OCI-LY1 (cell line): ENCODE measurements around the gene ZRSR2.

Experiments used
- H2AFZ ChIP-seq: fragments of 200-600 bp; sonication (generic), shearing (Covaris generic); 2 replicates; pipeline ENCODE4 v1.6.0; 2014; ENCODE audit warnings: antibody characterized with exemption, mild to moderate bottlenecking, low read length
- H3F3A ChIP-seq: fragments of 200-600 bp; sonication (generic), shearing (Covaris generic); 2 replicates; pipeline ENCODE4 v1.6.0; 2014; ENCODE audit warnings: mild to moderate bottlenecking, antibody characterized with exemption, low read length, moderate library complexity; ENCODE audit not compliant: insufficient read depth
- H3K27ac ChIP-seq: fragments of 200-600 bp; sonication (generic); 2 replicates; pipeline ENCODE4 v1.5.1; 2014; ENCODE audit warnings: low read length, mixed run types, mild to moderate bottlenecking, low read depth; ENCODE audit not compliant: poor library complexity, severe bottlenecking
- H3K27me3 ChIP-seq: fragments of 200-600 bp; sonication (generic); 2 replicates; pipeline ENCODE4 v1.6.0; 2014; ENCODE audit warnings: antibody characterized with exemption, mild to moderate bottlenecking, low read length, moderate library complexity; ENCODE audit not compliant: insufficient read depth
- H3K36me3 ChIP-seq: fragments of 200-600 bp; sonication (generic); 2 replicates; pipeline ENCODE4 v1.6.1; 2014; ENCODE audit warnings: mild to moderate bottlenecking, antibody characterized with exemption, low read length, moderate library complexity, mixed read lengths; ENCODE audit not compliant: insufficient read depth
- H3K4me1 ChIP-seq: fragments of 200-600 bp; sonication (generic); 2 replicates; pipeline ENCODE4 v1.5.1; 2014; ENCODE audit warnings: mild to moderate bottlenecking, low read length, moderate library complexity; ENCODE audit not compliant: insufficient read depth, severe bottlenecking
- H3K4me2 ChIP-seq: fragments of 200-600 bp; sonication (generic), shearing (Covaris generic); 2 replicates; pipeline ENCODE4 v1.6.1; 2014; ENCODE audit warnings: low read length
- H3K4me3 ChIP-seq: fragments of 200-600 bp; sonication (generic); 2 replicates; pipeline ENCODE4 v1.5.1; 2014; ENCODE audit warnings: low read length, low read depth, mild to moderate bottlenecking, mixed read lengths; ENCODE audit not compliant: poor library complexity, severe bottlenecking
- H3K79me2 ChIP-seq: fragments of 200-600 bp; shearing (Covaris generic); 2 replicates; pipeline ENCODE4 v1.6.1; 2016; ENCODE audit warnings: mixed run types, low read length, mixed read lengths; ENCODE audit not compliant: insufficient read depth
- H3K9ac ChIP-seq: fragments of 200-600 bp; sonication (generic), shearing (Covaris generic); 2 replicates; pipeline ENCODE4 v1.6.1; 2014; ENCODE audit warnings: mild to moderate bottlenecking, low read length, mixed read lengths
- H3K9me2 ChIP-seq: fragments of 200-600 bp; sonication (generic), shearing (Covaris generic); 2 replicates; pipeline ENCODE4 v1.6.1; 2014; ENCODE audit warnings: low read depth, mild to moderate bottlenecking, low read length, mixed read lengths
- H3K9me3 ChIP-seq: fragments of 200-600 bp; shearing (Covaris generic); 2 replicates; pipeline ENCODE4 v1.6.1; 2014; ENCODE audit warnings: low read length, mixed read lengths
- H4K20me1 ChIP-seq: fragments of 200-600 bp; sonication (generic), shearing (Covaris generic); 2 replicates; pipeline ENCODE4 v1.6.0; 2016; ENCODE audit warnings: mild to moderate bottlenecking, low read length; ENCODE audit not compliant: insufficient read depth
- CTCF ChIP-seq: fragments of 200-600 bp; sonication (generic), shearing (Covaris generic); IDR thresholded peaks from 2 replicates; pipeline ENCODE4 v1.5.1; 2017; ENCODE audit warnings: mild to moderate bottlenecking, antibody characterized with exemption, low read length, moderate library complexity, mixed read lengths
- EZH2 ChIP-seq: fragments of 200-600 bp; sonication (generic), shearing (Covaris generic); IDR thresholded peaks from 2 replicates; pipeline ENCODE4 v1.8.0; 2017; ENCODE audit warnings: borderline replicate concordance, mixed run types, mild to moderate bottlenecking, antibody characterized with exemption, low read length, moderate library complexity, mixed read lengths

Gene ZRSR2

DNA sequence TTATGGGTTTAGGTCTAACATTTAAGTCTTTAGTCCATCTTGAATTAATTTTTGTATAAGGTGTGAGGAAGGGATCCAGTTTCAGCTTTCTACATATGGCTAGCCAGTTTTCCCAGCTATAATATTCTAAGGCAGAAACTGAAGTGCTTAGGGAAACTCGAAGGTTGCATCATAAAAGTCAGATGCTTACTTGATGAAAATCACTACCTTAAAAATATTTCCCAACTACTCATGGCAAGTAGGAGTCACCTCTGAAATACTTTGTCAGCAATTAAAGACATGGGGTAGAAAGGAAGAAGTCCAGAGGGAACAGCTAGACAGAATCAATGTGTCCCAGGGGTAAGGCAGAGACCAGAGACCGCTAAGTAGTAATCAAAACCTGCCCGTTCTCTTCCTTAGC lies 70.6 kb downstream of the ZRSR2 start:
- no peak overlapping the region for H2AFZ ChIP-seq
- H3K79me2 ChIP-seq: no peaks in the 10 kb centered on the region
- H3K9me3 ChIP-seq: no peaks in the 10 kb centered on the region
- H3K27me3 ChIP-seq: no peaks in the 10 kb centered on the region
- TF ChIP-seq EZH2: no peak
- no peak overlapping the region for H3K4me3 ChIP-seq
- H3F3A ChIP-seq: no peaks in the 10 kb centered on the region
- H3K27ac ChIP-seq: no peak overlapping the region
- no peak overlapping the region for H3K4me2 ChIP-seq
- H3K36me3 ChIP-seq: no peaks in the 10 kb centered on the region
- no peaks in the 10 kb centered on the region for H4K20me1 ChIP-seq
- H3K4me1 ChIP-seq: peaks cover 9% of the 10 kb centered on the region
- H3K9ac ChIP-seq: no peak overlapping the region
- no peaks in the 10 kb centered on the region for H3K9me2 ChIP-seq

GRCh38 chrX:15864023-15864422 lies 73.7 kb downstream of the ZRSR2 start:
- H3K27me3 ChIP-seq: no peaks in the 10 kb centered on the region
- no peaks in the 10 kb centered on the region for H3K4me1 ChIP-seq
- H3K9me2 ChIP-seq: no peaks in the 10 kb centered on the region
- no peak overlapping the region for H3K27ac ChIP-seq
- H3K9ac ChIP-seq: no peak overlapping the region
- H4K20me1 ChIP-seq: no peaks in the 10 kb centered on the region
- no peaks in the 10 kb centered on the region for H3K9me3 ChIP-seq
- no peaks in the 10 kb centered on the region for H3K79me2 ChIP-seq
- H3K36me3 ChIP-seq: no peaks in the 10 kb centered on the region
- no peak for TF ChIP-seq CTCF
- TF ChIP-seq EZH2: no peak
- H3K4me2 ChIP-seq: no peak overlapping the region
- no peaks in the 10 kb centered on the region for H3F3A ChIP-seq
- H2AFZ ChIP-seq: no peak overlapping the region
- H3K4me3 ChIP-seq: no peak overlapping the region

DNA sequence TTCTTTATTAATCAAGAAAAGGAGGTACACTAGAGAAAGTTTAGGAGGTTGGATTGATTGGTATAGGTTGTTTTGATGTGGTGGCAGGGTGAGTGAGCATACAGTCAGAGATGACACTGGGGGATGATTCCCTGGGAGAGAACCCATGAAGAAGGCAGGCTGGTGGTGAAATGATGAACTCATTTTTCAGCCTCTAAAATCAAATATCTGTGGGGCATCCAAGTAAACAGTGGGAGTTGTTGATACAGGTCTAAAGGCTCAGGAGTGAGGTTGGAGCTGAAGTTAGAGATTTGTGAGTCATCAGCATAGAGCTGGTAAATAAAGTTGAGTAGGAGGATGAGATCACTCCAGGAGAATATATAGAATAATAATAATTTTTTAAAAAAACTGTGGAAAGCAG lies 74.3 kb downstream of the ZRSR2 start:
- TF ChIP-seq CTCF: no peak
- TF ChIP-seq EZH2: no peak
- no peaks in the 10 kb centered on the region for H3K9me3 ChIP-seq
- no peak overlapping the region for H3K4me2 ChIP-seq
- H3K4me1 ChIP-seq: no peaks in the 10 kb centered on the region
- no peaks in the 10 kb centered on the region for H4K20me1 ChIP-seq
- H3K79me2 ChIP-seq: no peaks in the 10 kb centered on the region
- H2AFZ ChIP-seq: no peak overlapping the region
- H3K9ac ChIP-seq: no peak overlapping the region
- no peaks in the 10 kb centered on the region for H3K36me3 ChIP-seq
- H3K27ac ChIP-seq: no peak overlapping the region
- no peaks in the 10 kb centered on the region for H3F3A ChIP-seq
- no peak overlapping the region for H3K4me3 ChIP-seq
- H3K27me3 ChIP-seq: no peaks in the 10 kb centered on the region
- H3K9me2 ChIP-seq: no peaks in the 10 kb centered on the region

GRCh38 chrX:15866147-15866546 lies 75.9 kb downstream of the ZRSR2 start:
- H4K20me1 ChIP-seq: no peaks in the 10 kb centered on the region
- TF ChIP-seq CTCF: no peak
- no peak for TF ChIP-seq EZH2
- H3K27me3 ChIP-seq: no peaks in the 10 kb centered on the region
- H3K79me2 ChIP-seq: no peaks in the 10 kb centered on the region
- no peak overlapping the region for H3K27ac ChIP-seq
- H3K9me3 ChIP-seq: no peaks in the 10 kb centered on the region
- H2AFZ ChIP-seq: no peak overlapping the region
- no peaks in the 10 kb centered on the region for H3K36me3 ChIP-seq
- H3K9me2 ChIP-seq: no peaks in the 10 kb centered on the region
- no peak overlapping the region for H3K9ac ChIP-seq
- no peak overlapping the region for H3K4me3 ChIP-seq
- no peak overlapping the region for H3K4me2 ChIP-seq
- no peaks in the 10 kb centered on the region for H3K4me1 ChIP-seq
- no peaks in the 10 kb centered on the region for H3F3A ChIP-seq
